Fibroblast of lung (primary cell): ENCODE measurements around the gene STAC.

Experiments used
- EZH2 ChIP-seq: IDR thresholded peaks from 2 replicates; pipeline ENCODE4 v1.5.1; 2012; ENCODE audit warnings: low read length, control low read depth, mild to moderate bottlenecking; ENCODE audit errors: missing control alignments
- TF ChIP-seq, protein P1 (sequence below), 2 donors: IDR thresholded peaks in 1 of 2; conservative IDR thresholded peaks in 1 of 2; 1 replicate in 1 of 2; 2 replicates in 1 of 2; pipeline ENCODE4 v1.5.1; 2011 to 2012; ENCODE audit warnings: low read length in 2 of 2, control low read depth in 1 of 2, inconsistent platforms in 1 of 2, low read depth in 1 of 2, mild to moderate bottlenecking in 1 of 2

DNA sequence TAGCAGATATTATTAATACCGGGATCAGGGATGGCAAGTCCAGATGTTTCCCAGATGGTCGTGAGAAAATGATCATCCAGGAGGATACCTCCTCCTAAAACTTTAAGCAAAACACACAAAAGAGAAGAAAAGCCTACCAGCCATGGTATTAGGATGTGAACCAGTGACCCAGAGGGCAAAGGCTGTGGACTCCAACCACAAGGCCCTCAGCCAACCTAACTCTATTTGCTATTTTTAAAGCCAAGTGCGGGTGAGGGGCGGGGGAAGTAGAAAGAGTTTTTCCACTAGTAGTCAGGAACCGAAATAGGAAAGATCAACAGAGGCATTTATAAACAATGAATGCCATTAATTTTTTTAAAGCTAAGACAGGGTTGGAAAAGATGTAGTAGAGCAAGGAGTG is 77.4 kb downstream of the STAC start:
- TF ChIP-seq, protein P1, sequence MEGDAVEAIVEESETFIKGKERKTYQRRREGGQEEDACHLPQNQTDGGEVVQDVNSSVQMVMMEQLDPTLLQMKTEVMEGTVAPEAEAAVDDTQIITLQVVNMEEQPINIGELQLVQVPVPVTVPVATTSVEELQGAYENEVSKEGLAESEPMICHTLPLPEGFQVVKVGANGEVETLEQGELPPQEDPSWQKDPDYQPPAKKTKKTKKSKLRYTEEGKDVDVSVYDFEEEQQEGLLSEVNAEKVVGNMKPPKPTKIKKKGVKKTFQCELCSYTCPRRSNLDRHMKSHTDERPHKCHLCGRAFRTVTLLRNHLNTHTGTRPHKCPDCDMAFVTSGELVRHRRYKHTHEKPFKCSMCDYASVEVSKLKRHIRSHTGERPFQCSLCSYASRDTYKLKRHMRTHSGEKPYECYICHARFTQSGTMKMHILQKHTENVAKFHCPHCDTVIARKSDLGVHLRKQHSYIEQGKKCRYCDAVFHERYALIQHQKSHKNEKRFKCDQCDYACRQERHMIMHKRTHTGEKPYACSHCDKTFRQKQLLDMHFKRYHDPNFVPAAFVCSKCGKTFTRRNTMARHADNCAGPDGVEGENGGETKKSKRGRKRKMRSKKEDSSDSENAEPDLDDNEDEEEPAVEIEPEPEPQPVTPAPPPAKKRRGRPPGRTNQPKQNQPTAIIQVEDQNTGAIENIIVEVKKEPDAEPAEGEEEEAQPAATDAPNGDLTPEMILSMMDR (conservative IDR thresholded peaks at IDR 0.05 in 1 of 2, IDR thresholded peaks at IDR 0.05 in 1 of 2; ENCODE audit: low read depth in 1 of 2, low read length in 2 of 2): no peak
- no peak for TF ChIP-seq EZH2
